HepG2 (cell line): ENCODE measurements around the gene MTSS2. TPM values are rescaled to one million over a fixed set of nuclear protein-coding genes. Genes with fewer than 3 reads are reported as not detected.

Experiments used
- ARNTL ChIP-seq: sonication (generic); formaldehyde crosslinking; IDR thresholded peaks from 2 replicates; pipeline ENCODE4 v1.4.0; 2020; ENCODE audit warnings: mild to moderate bottlenecking, missing genetic modification reagents
- ATF7-NPFF ChIP-seq: sonication (generic); formaldehyde crosslinking; IDR thresholded peaks from 2 replicates; pipeline ENCODE4 v1.8.1; 2023; ENCODE audit warnings: mild to moderate bottlenecking, low read depth, missing genetic modification reagents, moderate library complexity
- ELF4 ChIP-seq: sonication (generic); formaldehyde crosslinking; IDR thresholded peaks from 2 replicates; pipeline ENCODE4 v1.5.0; 2020; ENCODE audit warnings: missing genetic modification reagents, mild to moderate bottlenecking, moderate library complexity, borderline replicate concordance
- NFE2 ChIP-seq: sonication (generic); formaldehyde crosslinking; IDR thresholded peaks from 2 replicates; pipeline ENCODE4 v1.4.0; 2020; ENCODE audit warnings: missing genetic modification reagents
- NFRKB ChIP-seq: fragments of 450-650 bp; IDR thresholded peaks from 2 replicates; pipeline ENCODE4 v1.6.1; 2017
- RBAK ChIP-seq: sonication (generic); formaldehyde crosslinking; IDR thresholded peaks from 2 replicates; pipeline ENCODE4 v1.5.1; 2020; ENCODE audit warnings: mild to moderate bottlenecking, missing genetic modification reagents
- SIN3B ChIP-seq: fragments of 150-350 bp; IDR thresholded peaks from 2 replicates; pipeline ENCODE4 v1.6.1; 2014; ENCODE audit warnings: low read length
- SMAD3 ChIP-seq: sonication (generic); formaldehyde crosslinking; IDR thresholded peaks from 2 replicates; pipeline ENCODE4 v1.4.0; 2020; ENCODE audit warnings: missing genetic modification reagents
- SMAD9 ChIP-seq: sonication (generic); formaldehyde crosslinking; IDR thresholded peaks from 2 replicates; pipeline ENCODE4 v1.5.1; 2020; ENCODE audit warnings: mild to moderate bottlenecking, missing genetic modification reagents
- SUZ12 ChIP-seq: fragments of 150-350 bp; IDR thresholded peaks from 2 replicates; pipeline ENCODE4 v1.6.1; 2014; ENCODE audit warnings: low read depth, low read length
- TCF12 ChIP-seq, 2 experiments: fragments of 450-650 bp in 1 of 2; sonication (generic) in 1 of 2; formaldehyde crosslinking in 1 of 2; IDR thresholded peaks; 2 replicates each; pipeline versions ENCODE4 v1.6.1 to v1.8.0; 2017 to 2022; ENCODE audit warnings: antibody characterized with exemption in 1 of 2, mild to moderate bottlenecking in 1 of 2, missing genetic modification reagents in 1 of 2, moderate library complexity in 1 of 2
- ZFP82 ChIP-seq: sonication (generic); formaldehyde crosslinking; IDR thresholded peaks from 2 replicates; pipeline ENCODE4 v1.5.1; 2020; ENCODE audit warnings: mild to moderate bottlenecking, missing genetic modification reagents, borderline replicate concordance
- ZNF34 ChIP-seq: sonication (generic); formaldehyde crosslinking; IDR thresholded peaks from 2 replicates; pipeline ENCODE4 v1.4.0; 2020; ENCODE audit warnings: mild to moderate bottlenecking, missing genetic modification reagents, borderline replicate concordance
- ZNF709 ChIP-seq: sonication (generic); formaldehyde crosslinking; IDR thresholded peaks from 2 replicates; pipeline ENCODE4 v1.5.0; 2020; ENCODE audit warnings: mild to moderate bottlenecking, missing genetic modification reagents
- ZNF746 ChIP-seq: sonication (generic); formaldehyde crosslinking; IDR thresholded peaks from 2 replicates; pipeline ENCODE4 v1.8.0; 2022; ENCODE audit warnings: mild to moderate bottlenecking, missing genetic modification reagents
- ZSCAN29 ChIP-seq: sonication (generic); formaldehyde crosslinking; conservative IDR thresholded peaks from 2 replicates; pipeline ENCODE4 v1.4.0; 2020; ENCODE audit warnings: mild to moderate bottlenecking, missing genetic modification reagents
- ZZZ3 ChIP-seq: sonication (generic); formaldehyde crosslinking; IDR thresholded peaks from 2 replicates; pipeline ENCODE4 v1.4.0; 2020; ENCODE audit warnings: missing genetic modification reagents, mild to moderate bottlenecking, borderline replicate concordance
- polyA plus RNA-seq, 8 experiments: library from polyadenylated mRNA; depleted of rRNA in 3 of 8; stranded (reverse) in 7 of 8; unstranded in 1 of 8; fragments of >200 nt; fragmentation: Illumina TruSeq in 4 of 8; extraction: Trizol in 4 of 8; gene quantifications; 2 replicates each; pipeline versions ENCODE4 v1.2.1 to v1.2.3, GENCODE V29; 2011 to 2016; ENCODE audit warnings: low read depth in 4 of 8, missing spikeins in 1 of 8, mixed read lengths in 1 of 8; ENCODE audit not compliant: insufficient read depth in 1 of 8
- total RNA-seq, 5 experiments: library from RNA; depleted of rRNA; stranded (reverse); fragments of >200 nt; fragmentation: Illumina TruSeq; extraction: Trizol; gene quantifications; 2 replicates each; pipeline ENCODE4 v1.2.3, GENCODE V29; 2016; ENCODE audit warnings: low read depth in 1 of 5
- TF ChIP-seq, protein P1 (sequence below): sonication (generic); formaldehyde crosslinking; IDR thresholded peaks from 2 replicates; pipeline ENCODE4 v1.8.0; 2022; ENCODE audit warnings: missing genetic modification reagents, low read depth, mild to moderate bottlenecking, borderline replicate concordance
- TF ChIP-seq, protein P2 (sequence below): sonication (generic); formaldehyde crosslinking; IDR thresholded peaks from 2 replicates; pipeline ENCODE4 v1.8.0; 2023; ENCODE audit warnings: mild to moderate bottlenecking, missing genetic modification reagents
- TF ChIP-seq, protein P3 (sequence below): sonication (generic); formaldehyde crosslinking; IDR thresholded peaks from 2 replicates; pipeline ENCODE4 v1.5.1; 2020; ENCODE audit warnings: mild to moderate bottlenecking, missing genetic modification reagents, borderline replicate concordance
- TF ChIP-seq, protein P4 (sequence below): sonication (generic); formaldehyde crosslinking; IDR thresholded peaks from 2 replicates; pipeline ENCODE4 v1.8.1; 2023; ENCODE audit warnings: mild to moderate bottlenecking, missing genetic modification reagents
- TF ChIP-seq, protein P5 (sequence below): sonication (generic); formaldehyde crosslinking; IDR thresholded peaks from 2 replicates; pipeline ENCODE4 v1.9.0; 2022; ENCODE audit warnings: low read depth, missing genetic modification reagents

The MTSS2 gene
- total and polyA plus RNA-seq, 2 of the 13 experiments (the other 11 are each of a cell fraction or from before 2014, with no cell fraction given): 132 to 242 TPM

DNA sequence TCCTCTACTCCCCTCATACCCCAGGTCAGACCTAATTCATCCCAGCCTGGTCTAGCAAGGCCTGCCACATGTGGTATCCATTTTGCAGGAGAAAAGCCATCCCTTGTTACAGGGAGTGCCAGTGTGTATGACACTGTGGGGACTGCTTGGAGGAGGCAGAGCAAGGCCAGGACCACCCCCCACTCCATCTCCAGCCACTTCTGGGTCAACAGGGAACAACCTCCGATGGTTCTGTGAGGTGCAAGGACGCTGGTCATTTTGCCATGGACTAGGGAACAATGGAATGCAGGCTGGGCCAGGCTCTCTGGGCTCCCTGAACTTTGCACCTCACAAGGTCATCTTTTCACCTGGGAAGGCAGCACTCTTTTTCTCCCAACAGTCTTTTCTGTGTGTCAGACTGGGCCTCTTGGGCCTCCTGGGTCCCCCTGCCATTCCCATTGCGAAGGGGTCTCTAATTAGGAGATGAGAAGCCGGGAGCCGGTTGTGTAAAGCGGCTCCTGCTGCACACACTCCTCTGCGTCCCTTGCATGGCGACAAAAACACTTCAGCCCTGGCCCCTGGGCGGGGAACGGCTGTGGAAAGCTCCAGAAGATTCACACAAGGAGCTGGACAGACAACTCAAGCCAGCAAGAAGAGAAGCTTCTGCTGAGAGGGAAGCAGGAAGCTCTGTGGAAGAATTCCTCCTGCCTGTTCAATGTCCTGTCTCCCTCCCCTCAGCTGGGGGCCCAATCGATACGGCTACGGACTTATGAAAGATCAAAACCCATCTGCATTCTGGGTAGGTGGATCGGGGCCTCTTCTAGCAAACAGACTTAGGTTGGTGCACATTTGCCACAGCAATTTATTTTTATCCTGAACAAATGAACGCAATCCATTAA, 38.5 kb upstream of the MTSS2 start (continued):
- TF ChIP-seq, protein P1, sequence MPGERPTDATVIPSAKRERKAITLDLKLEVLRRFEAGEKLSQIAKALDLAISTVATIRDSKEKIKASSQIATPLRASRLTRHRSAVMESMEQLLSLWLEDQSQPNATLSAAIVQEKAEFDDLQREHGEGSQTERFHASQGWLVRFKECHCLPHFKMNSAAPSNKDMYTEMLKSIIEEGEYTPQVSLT (CRISPR knock-in tag): no peak
- TF ChIP-seq SUZ12 (no peak), ZNF709 (CRISPR knock-in tag) (peak; percentile 72; the same call in 1 of the 2 replicates), ZFP82 (no peak), ZNF746 (CRISPR knock-in tag) (peak; percentile 85; the same call in 1 of the 2 replicates), ATF7-NPFF (CRISPR knock-in tag) (no peak; the same call in 1 of the 2 replicates), NFRKB (no peak), ZSCAN29 (CRISPR knock-in tag) (no peak; the same call in 1 of the 2 replicates), TCF12 (IDR thresholded peaks at IDR 0.05) (no peak), TCF12 (CRISPR knock-in tag; IDR thresholded peaks at IDR 0.05) (peak; percentile 4; the same call in 1 of the 2 replicates), ZZZ3 (CRISPR knock-in tag) (0 out of 2 replicates have a peak, but pooled peaks have one; percentile 34), ELF4 (CRISPR knock-in tag) (0 out of 2 replicates have a peak, but pooled peaks have one; percentile 80), SMAD3 (CRISPR knock-in tag) (no peak; the same call in 1 of the 2 replicates), RBAK (no peak), ZNF34 (CRISPR knock-in tag) (no peak; the same call in 1 of the 2 replicates), NFE2 (CRISPR knock-in tag) (no peak), ARNTL (no peak; the same call in 1 of the 2 replicates), SIN3B (no peak; the same call in 1 of the 2 replicates), SMAD9 (no peak)
- TF ChIP-seq, protein P2, sequence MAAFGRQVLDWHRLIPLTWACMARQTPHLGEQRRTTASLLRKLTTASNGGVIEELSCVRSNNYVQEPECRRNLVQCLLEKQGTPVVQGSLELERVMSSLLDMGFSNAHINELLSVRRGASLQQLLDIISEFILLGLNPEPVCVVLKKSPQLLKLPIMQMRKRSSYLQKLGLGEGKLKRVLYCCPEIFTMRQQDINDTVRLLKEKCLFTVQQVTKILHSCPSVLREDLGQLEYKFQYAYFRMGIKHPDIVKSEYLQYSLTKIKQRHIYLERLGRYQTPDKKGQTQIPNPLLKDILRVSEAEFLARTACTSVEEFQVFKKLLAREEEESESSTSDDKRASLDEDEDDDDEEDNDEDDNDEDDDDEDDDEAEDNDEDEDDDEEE: no peak; the same call in 1 of the 2 replicates
- TF ChIP-seq, protein P3, sequence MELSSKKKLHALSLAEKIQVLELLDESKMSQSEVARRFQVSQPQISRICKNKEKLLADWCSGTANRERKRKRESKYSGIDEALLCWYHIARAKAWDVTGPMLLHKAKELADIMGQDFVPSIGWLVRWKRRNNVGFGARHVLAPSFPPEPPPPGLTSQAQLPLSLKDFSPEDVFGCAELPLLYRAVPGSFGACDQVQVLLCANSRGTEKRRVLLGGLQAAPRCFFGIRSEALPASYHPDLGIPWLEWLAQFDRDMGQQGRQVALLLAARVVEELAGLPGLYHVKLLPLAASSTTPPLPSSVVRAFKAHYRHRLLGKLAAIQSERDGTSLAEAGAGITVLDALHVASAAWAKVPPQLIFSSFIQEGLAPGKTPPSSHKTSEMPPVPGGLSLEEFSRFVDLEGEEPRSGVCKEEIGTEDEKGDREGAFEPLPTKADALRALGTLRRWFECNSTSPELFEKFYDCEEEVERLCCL (CRISPR knock-in tag): 0 out of 2 replicates have a peak, but pooled peaks have one; percentile 80
- TF ChIP-seq, protein P4, sequence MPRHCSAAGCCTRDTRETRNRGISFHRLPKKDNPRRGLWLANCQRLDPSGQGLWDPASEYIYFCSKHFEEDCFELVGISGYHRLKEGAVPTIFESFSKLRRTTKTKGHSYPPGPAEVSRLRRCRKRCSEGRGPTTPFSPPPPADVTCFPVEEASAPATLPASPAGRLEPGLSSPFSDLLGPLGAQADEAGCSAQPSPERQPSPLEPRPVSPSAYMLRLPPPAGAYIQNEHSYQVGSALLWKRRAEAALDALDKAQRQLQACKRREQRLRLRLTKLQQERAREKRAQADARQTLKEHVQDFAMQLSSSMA (CRISPR knock-in tag): no peak; the same call in 1 of the 2 replicates
- TF ChIP-seq, protein P5, sequence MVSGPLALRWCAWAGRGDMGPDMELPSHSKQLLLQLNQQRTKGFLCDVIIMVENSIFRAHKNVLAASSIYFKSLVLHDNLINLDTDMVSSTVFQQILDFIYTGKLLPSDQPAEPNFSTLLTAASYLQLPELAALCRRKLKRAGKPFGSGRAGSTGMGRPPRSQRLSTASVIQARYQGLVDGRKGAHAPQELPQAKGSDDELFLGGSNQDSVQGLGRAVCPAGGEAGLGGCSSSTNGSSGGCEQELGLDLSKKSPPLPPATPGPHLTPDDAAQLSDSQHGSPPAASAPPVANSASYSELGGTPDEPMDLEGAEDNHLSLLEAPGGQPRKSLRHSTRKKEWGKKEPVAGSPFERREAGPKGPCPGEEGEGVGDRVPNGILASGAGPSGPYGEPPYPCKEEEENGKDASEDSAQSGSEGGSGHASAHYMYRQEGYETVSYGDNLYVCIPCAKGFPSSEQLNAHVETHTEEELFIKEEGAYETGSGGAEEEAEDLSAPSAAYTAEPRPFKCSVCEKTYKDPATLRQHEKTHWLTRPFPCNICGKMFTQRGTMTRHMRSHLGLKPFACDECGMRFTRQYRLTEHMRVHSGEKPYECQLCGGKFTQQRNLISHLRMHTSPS (CRISPR knock-in tag): no peak; the same call in 1 of the 2 replicates
